Esophagus muscularis mucosa (tissue), 4 donors: ENCODE results near the gene KDSR.
A peak's percentile ranks its signal among the peaks of the same experiment; 100 is the strongest.

ENCODE experiments used
- EP300 ChIP-seq: sonication (generic); formaldehyde crosslinking; IDR thresholded peaks from one replicate; pipeline ENCODE4 v1.6.1; 2017; ENCODE audit warnings: antibody characterized with exemption
- POLR2AphosphoS5 ChIP-seq, 2 donors: sonication (generic); formaldehyde crosslinking; IDR thresholded peaks; one replicate each; pipeline ENCODE4 v1.6.1; 2017; ENCODE audit warnings: antibody characterized with exemption in 2 of 2
- TF ChIP-seq, protein P1 (sequence below), 3 experiments: fragments of 200-600 bp in 2 of 3; fragments of 450-650 bp in 1 of 3; sonication (generic) in 2 of 3; IDR thresholded peaks; one replicate each; pipeline ENCODE4 v1.5.1; 2017 to 2019; ENCODE audit warnings: antibody characterized with exemption in 3 of 3, mild to moderate bottlenecking in 2 of 3, moderate library complexity in 1 of 3

DNA sequence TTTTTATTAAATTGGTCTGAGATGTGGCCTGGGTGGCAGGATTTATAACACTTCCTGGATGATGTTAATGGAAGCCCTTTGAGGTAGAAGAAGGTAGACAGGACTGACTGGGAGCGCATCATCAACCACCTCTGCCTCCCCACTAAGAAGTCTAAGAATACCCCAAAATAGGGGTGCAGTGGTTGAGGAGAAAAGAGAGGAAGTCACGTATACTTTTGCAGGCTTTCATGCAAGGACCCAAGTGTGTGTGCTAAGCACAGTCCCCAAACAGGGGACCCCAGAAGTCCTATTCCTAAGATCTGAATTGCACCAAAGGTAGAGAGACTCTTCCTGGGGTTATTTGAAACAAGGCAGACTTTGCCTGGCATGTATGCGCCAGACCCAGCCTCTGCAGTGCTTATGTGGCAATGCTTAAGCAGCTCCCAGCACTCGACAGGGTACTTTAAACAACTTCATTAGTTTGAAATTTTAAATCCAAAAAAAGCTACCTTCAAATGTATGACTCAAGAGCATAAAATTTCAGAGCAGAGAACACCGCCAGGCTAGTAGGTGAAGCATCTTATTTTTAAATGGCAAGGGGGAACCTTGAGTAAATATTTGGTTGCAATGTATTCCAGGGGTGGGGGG lies 82.7 kb downstream of the KDSR start:
- TF ChIP-seq, protein P1, sequence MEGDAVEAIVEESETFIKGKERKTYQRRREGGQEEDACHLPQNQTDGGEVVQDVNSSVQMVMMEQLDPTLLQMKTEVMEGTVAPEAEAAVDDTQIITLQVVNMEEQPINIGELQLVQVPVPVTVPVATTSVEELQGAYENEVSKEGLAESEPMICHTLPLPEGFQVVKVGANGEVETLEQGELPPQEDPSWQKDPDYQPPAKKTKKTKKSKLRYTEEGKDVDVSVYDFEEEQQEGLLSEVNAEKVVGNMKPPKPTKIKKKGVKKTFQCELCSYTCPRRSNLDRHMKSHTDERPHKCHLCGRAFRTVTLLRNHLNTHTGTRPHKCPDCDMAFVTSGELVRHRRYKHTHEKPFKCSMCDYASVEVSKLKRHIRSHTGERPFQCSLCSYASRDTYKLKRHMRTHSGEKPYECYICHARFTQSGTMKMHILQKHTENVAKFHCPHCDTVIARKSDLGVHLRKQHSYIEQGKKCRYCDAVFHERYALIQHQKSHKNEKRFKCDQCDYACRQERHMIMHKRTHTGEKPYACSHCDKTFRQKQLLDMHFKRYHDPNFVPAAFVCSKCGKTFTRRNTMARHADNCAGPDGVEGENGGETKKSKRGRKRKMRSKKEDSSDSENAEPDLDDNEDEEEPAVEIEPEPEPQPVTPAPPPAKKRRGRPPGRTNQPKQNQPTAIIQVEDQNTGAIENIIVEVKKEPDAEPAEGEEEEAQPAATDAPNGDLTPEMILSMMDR (IDR thresholded peaks at IDR 0.05) = no peak
- peak; percentile 34 to 59 for TF ChIP-seq POLR2AphosphoS5 (IDR thresholded peaks at IDR 0.05)
- TF ChIP-seq EP300 = no peak
